COLO829 (cell line): ENCODE results near the gene SETD1B.

Experiments
- DNase-seq: peaks from one replicate; pipeline ENCODE4 v3.0.0; 2012; ENCODE audit warnings: low spot score

Gene SETD1B

GRCh38 chr12:121795034-121795968 lies 8.5 kb upstream of the SETD1B start:
- DNase-seq, result peak; percentile 84

- DNase-seq, result peak; percentile 91
Observed at GRCh38 chr12:121796855-121797751, 6.7 kb upstream of the SETD1B start.

- no peak for DNase-seq
Observed at GRCh38 chr12:121797937-121798786, 5.6 kb upstream of the SETD1B start.

GRCh38 chr12:121798787-121799155 lies 5.0 kb upstream of the SETD1B start:
- no peak for DNase-seq

GRCh38 chr12:121799156-121799841 lies 4.5 kb upstream of the SETD1B start:
- DNase-seq, result peak; percentile 68

GRCh38 chr12:121799842-121800693 lies 3.7 kb upstream of the SETD1B start:
- peak; percentile 57 for DNase-seq

- DNase-seq, result no peak
Observed at GRCh38 chr12:121800694-121801594, 2.9 kb upstream of the SETD1B start.

- no peak for DNase-seq
Observed at GRCh38 chr12:121801595-121802484, 2.0 kb upstream of the SETD1B start.

GRCh38 chr12:121802485-121802842 lies 1.3 kb upstream of the SETD1B start:
- DNase-seq, result no peak

- DNase-seq, result peak; percentile 73
Observed at GRCh38 chr12:121802843-121803698, 738 bp upstream of the SETD1B start.

GRCh38 chr12:121804417-121805111 lies 755 bp downstream of the SETD1B start:
- no peak for DNase-seq

GRCh38 chr12:121805171-121806008 lies 1.6 kb downstream of the SETD1B start:
- no peak for DNase-seq

- no peak for DNase-seq
Observed at GRCh38 chr12:121806009-121806545, 2.3 kb downstream of the SETD1B start.

- DNase-seq, result no peak
Observed at GRCh38 chr12:121806546-121807423, 3.0 kb downstream of the SETD1B start.
